Brain pericyte (primary cell): Measurements from ENCODE around the gene BMPR1A.
"Not testable (repeated sequence)": the region's sequence is repeated elsewhere in the genome, so short reads cannot be mapped to it uniquely, and the experiment has no call there.

ENCODE experiments used
- DNase-seq: peaks from one replicate; pipeline ENCODE4 v3.0.0-alpha.2; 2012; ENCODE audit warnings: low read depth, low spot score

BMPR1A gene

DNA sequence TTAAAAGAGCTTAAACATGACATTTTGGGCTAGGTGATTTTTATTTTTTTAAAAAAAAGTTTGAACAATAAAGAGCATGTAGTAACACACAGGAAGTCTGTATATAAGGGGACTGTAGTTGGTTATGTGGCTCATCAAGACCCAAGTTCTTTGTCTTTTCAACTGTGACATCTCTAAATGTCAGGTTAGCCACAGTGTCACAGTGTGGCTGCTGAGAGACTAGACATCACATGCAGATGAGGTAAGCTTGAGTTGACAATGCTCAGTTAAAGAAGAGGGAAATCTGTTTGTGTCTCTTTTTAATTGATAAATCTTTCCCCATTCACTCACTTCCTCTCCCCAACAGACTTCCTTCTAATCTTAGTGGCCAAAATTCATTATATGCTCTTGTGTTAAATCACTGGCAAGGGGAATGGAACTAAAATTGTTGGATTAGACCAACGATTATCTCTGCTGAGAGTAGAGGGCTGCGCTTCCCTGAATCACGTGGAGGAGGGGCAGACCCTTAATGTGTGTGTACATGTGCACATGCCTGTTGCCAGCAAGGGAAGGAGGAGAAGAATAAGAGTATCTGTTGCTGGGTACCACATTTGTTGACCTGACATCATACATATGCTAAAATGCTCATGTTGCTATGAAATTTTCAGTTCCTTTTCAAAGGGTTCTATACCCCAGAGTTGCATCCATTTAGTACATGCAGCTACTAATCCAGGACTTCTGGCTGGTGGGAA is 122.7 kb downstream of the BMPR1A start:
- no peak for DNase-seq

DNA sequence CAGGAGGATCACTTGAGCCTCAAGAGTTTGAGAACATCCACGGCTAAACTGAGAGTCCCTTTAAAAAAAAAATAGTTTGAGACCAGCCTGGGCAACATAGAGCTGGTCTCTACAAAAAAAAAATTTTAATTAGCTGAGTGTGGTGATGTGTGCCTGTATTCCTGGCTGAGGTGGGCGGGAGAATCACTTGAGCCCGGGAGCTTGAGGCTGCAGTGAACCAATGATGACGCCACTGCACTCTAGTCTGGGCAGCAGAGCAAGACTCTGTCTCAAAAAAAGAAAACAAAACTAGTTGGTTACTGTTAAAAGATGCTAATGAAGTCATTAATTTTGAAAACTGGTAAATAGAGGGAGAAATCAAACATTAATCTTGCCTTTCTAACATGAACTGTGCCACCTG is 124.6 kb downstream of the BMPR1A start:
- DNase-seq, result no peak

GRCh38 chr10:86888585-86889381 is 132.4 kb downstream of the BMPR1A start:
- no peak for DNase-seq

DNA sequence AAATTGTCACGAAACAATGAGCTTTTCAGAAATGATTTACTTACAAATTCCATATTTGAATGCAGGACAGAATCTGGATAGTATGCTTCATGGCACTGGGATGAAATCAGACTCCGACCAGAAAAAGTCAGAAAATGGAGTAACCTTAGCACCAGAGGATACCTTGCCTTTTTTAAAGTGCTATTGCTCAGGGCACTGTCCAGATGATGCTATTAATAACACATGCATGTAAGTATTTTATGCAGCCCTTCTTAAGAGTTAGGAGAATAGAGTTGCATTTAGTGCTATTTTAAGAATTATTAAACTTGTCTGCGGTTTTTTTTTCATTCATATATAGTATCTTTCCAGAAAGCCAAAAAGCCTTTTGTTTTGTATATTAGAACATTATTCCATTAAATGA is 133.6 kb downstream of the BMPR1A start:
- no peak for DNase-seq

GRCh38 chr10:86898511-86898910 is 142.1 kb downstream of the BMPR1A start:
- no peak for DNase-seq

- DNase-seq, result no peak
Observed at GRCh38 chr10:86899132-86899531, 142.7 kb downstream of the BMPR1A start.

DNA sequence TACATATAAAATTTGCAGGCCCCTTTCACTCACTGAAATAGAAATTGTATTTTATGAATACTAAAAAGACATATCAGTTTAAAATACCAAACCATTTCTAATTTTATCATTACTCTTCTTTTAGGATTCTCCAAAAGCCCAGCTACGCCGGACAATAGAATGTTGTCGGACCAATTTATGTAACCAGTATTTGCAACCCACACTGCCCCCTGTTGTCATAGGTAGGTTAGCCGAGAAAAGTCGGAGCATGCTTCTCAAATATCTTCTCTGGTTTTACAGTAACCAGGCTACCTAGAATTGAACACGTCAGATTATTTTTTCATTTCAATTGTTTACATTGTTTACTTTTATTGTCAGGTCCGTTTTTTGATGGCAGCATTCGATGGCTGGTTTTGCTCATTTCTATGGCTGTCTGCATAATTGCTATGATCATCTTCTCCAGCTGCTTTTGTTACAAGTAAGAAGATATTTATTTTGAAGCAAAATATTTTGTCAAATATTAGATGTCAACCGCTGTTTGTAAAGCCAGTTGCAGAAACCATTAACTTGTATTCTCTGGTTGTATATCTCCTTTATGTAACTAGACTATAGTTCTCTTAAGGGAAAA is 143.4 kb downstream of the BMPR1A start:
- peak; percentile 11 for DNase-seq

GRCh38 chr10:86900955-86901354 is 144.5 kb downstream of the BMPR1A start:
- no peak for DNase-seq

DNA sequence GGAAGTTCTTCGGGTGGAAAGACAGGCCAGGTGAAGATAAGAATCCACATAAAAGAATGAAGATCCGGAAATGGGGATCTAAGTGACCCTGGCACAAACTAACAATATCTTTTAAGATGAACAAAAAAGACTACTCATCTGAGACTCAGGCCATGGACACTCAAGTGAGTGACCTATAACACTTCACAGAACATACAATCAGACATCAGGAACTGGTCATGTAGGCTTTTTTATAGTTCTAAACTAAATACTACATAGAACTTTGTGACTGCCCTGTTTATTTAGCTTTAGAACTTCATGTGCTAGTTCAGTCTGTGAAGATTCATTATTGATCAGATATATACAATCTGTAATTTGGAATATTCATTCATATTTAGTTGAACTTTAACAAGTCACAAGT is 148.2 kb downstream of the BMPR1A start:
- DNase-seq, result no peak

- DNase-seq, result no peak
Observed at GRCh38 chr10:86905429-86905828, 149.0 kb downstream of the BMPR1A start.

DNA sequence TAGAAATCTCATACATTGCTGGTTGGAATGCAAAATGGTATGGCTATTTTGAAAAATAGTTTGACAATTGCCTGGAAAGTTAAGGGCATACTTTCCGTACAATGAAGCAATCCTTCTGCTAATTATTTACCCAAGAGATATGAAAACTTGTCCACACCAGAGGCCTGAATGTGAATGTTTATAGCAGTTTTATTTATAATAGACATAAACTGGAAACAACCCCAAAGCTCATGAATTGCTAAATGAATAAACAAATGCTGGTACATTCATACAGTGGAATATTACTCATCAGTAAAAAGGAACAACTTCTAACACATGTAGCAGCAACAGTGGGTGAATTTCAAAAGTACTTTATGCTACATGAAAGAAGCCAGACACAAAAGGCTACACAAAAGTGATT is 158.3 kb downstream of the BMPR1A start:
- no peak for DNase-seq

GRCh38 chr10:86918022-86918471 is 161.6 kb downstream of the BMPR1A start:
- DNase-seq, result no peak

GRCh38 chr10:86922553-86922961 is 166.1 kb downstream of the BMPR1A start:
- no peak for DNase-seq

- DNase-seq, result no peak
Observed at GRCh38 chr10:86929468-86930380, 173.3 kb downstream of the BMPR1A start.

DNA sequence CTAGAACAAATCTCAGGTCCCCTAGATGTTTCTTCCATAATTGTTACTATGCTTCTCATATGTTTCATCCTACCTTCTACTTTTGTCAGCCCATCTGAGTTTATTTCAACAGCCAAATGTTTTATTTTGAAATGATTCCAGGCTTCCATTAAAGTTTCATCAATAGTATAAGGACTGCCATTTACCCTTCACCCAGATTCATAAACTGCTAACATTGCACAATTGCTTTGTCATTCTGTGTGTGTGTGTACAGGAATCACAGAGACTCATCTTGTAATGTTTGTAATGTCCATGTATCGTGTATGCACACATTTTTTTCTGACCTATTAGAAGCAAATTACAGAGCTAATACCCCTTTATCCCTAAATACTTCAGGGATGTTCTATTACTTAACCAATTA is 175.5 kb downstream of the BMPR1A start:
- no peak for DNase-seq

DNA sequence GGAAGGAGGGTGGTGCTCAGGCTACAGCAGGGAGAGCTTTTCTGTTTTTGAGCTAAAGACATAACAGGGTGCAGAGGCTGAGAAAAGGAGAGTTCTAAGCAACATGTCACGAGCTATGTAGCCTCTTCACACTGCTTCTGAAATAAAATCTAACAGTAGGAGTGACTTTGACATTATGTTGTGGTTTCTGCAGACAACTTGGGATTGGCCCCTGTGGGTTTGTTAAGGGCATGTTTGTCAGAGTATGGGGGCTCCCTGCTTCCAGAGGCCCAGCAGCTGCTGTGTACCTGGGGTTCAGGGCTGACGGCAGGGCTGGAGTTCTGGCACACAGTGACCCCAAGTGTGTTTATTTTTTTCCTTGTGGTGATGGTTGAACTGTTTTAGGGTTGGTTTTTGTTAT is 176.3 kb downstream of the BMPR1A start:
- no peak for DNase-seq

GRCh38 chr10:86934162-86934711 is 177.8 kb downstream of the BMPR1A start:
- not testable (repeated sequence) for DNase-seq

GRCh38 chr10:86936661-86937501 is 180.5 kb downstream of the BMPR1A start:
- no peak for DNase-seq

DNA sequence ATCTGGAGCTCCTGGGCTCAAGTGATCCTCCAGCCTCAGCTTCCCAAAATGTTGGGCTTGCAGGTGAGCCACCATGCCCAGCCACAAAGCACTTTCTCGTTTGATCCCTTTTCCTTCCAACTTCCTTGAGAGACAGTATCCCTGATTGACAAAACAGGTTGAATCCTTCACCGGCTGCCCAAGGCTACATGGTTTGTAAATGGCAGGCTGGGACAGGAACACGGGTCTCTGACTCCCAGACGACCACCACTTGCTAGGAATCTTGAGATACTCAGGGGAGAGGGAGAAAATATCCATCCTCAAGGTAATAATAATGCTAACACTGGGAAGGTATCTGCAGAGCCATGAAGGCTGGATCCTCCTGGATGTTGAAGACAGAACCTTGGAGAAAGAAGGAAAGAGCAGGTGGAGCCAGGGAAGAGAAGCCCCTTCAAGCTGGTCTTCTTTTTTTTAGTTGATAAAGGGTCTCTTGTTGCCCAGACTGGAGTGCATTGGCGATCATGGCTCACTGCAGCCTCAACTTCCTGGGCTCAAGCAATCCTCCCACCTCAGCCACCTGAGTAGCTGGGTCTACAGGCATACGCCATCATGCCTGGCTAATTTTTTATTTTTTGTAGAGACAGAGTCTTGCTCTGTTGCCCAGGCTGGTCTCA is 181.2 kb downstream of the BMPR1A start:
- no peak for DNase-seq

DNA sequence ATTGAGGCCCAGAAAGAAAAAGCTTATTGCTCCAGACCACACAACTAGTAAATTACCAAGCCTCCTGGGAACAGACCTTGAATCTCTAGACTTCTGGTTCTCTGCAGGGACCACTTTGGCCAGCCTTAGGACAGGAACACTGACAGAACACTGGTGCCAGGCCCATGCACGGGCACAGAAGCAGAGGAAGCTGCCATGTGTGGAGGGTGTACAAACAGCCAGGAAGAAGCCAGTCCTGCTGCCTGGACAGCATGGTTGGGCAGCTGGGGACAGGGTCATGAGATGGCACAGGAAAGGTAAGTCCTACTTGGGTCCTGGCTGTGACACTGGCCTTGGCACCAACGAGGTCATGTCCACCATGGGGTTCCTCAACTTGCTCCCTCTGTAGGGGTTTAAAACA is 181.8 kb downstream of the BMPR1A start:
- DNase-seq, result no peak
